Erythroblast (primary cell): ENCODE results near the gene POLR1E.

Experiments
- GATA1 ChIP-seq: IDR thresholded peaks from 2 replicates; pipeline ENCODE4 v1.6.1; 2011; ENCODE audit warnings: low read depth, mild to moderate bottlenecking, control low read depth, low read length, moderate library complexity
- POLR2A ChIP-seq: IDR thresholded peaks from 2 replicates; pipeline ENCODE4 v1.6.1; 2011; ENCODE audit warnings: mild to moderate bottlenecking, low read length

DNA sequence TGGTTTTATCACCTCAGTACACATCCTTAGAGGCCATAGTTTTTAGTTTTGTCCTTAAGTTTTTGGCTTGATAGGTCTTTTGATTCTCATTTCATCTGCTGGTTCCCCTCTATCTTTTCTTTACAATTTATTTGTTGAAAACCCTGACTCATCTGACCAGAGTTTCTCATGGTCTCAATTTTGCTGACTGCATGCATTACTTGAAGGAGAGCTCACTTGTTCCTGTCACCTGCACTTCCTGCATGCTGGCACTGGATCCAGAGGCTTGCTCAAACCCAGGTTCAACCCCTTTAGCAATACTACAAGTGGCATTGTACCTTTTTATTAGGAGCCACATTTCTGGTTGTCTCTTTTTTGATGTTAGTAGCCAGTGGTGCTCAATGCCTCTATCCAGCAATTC is 63.8 kb downstream of the POLR1E start:
- TF ChIP-seq POLR2A (no peak), GATA1 (no peak)
